Trophoblast cell (in vitro differentiated cells and primary cell): Measurements from ENCODE around the gene PGA3.

Source experiments
- DNase-seq, 2 donors: peaks; one replicate each; pipeline ENCODE4 v3.0.0-alpha.2; 2016
- H2AFZ ChIP-seq: 2 replicates; pipeline ENCODE4 v1.6.1; 2013; ENCODE audit warnings: low read length, moderate library complexity, mild to moderate bottlenecking; ENCODE audit not compliant: insufficient read depth, poor library complexity
- H2AK5ac ChIP-seq: 2 replicates; pipeline ENCODE4 v1.6.1; 2013; ENCODE audit warnings: mild to moderate bottlenecking, low read length
- H2BK120ac ChIP-seq: 2 replicates; pipeline ENCODE4 v1.6.1; 2013; ENCODE audit warnings: low read length, mild to moderate bottlenecking, moderate library complexity; ENCODE audit not compliant: insufficient read depth, poor library complexity
- H2BK12ac ChIP-seq: 2 replicates; pipeline ENCODE4 v1.6.1; 2013; ENCODE audit warnings: mild to moderate bottlenecking, low read length, moderate library complexity
- H2BK5ac ChIP-seq: 2 replicates; pipeline ENCODE4 v1.6.1; 2013; ENCODE audit warnings: low read length, low read depth, moderate library complexity, mild to moderate bottlenecking; ENCODE audit not compliant: poor library complexity
- H3K14ac ChIP-seq: 2 replicates; pipeline ENCODE4 v1.6.1; 2013; ENCODE audit warnings: mild to moderate bottlenecking, low read length
- H3K18ac ChIP-seq: 2 replicates; pipeline ENCODE4 v1.6.1; 2013; ENCODE audit warnings: mild to moderate bottlenecking, low read length
- H3K23ac ChIP-seq: 2 replicates; pipeline ENCODE4 v1.6.1; 2013; ENCODE audit warnings: low read length
- H3K27ac ChIP-seq: 2 replicates; pipeline ENCODE4 v1.5.1; 2013; ENCODE audit warnings: low read depth, mild to moderate bottlenecking, inconsistent platforms, low read length, moderate library complexity
- H3K27me3 ChIP-seq: 2 replicates; pipeline ENCODE4 v1.6.1; 2013; ENCODE audit warnings: inconsistent platforms, mild to moderate bottlenecking, low read length, moderate library complexity; ENCODE audit not compliant: insufficient read depth
- H3K36me3 ChIP-seq, 2 experiments: 1 replicate in 1 of 2; 2 replicates in 1 of 2; pipeline ENCODE4 v1.6.1; 2013; ENCODE audit warnings: low read length in 2 of 2, mild to moderate bottlenecking in 2 of 2, moderate library complexity in 1 of 2; ENCODE audit not compliant: insufficient read depth in 2 of 2, control insufficient read depth in 1 of 2
- H3K4ac ChIP-seq: 2 replicates; pipeline ENCODE4 v1.6.1; 2013; ENCODE audit warnings: low read depth, mild to moderate bottlenecking, low read length, moderate library complexity
- H3K4me1 ChIP-seq, 2 experiments: 1 replicate in 1 of 2; 2 replicates in 1 of 2; pipeline ENCODE4 v1.6.1; 2013; ENCODE audit warnings: low read length in 2 of 2, mild to moderate bottlenecking in 2 of 2, moderate library complexity in 1 of 2; ENCODE audit not compliant: insufficient read depth in 2 of 2, control insufficient read depth in 1 of 2
- H3K4me2 ChIP-seq: 2 replicates; pipeline ENCODE4 v1.6.1; 2013; ENCODE audit warnings: inconsistent platforms, mild to moderate bottlenecking, low read length, moderate library complexity
- H3K4me3 ChIP-seq: 2 replicates; pipeline ENCODE4 v1.5.1; 2013; ENCODE audit warnings: mild to moderate bottlenecking, low read depth, low read length, inconsistent platforms
- H3K79me1 ChIP-seq: one replicate; pipeline ENCODE4 v1.6.1; 2013; ENCODE audit warnings: low read length
- H3K79me2 ChIP-seq: 2 replicates; pipeline ENCODE4 v1.6.1; 2013; ENCODE audit warnings: low read length, mild to moderate bottlenecking; ENCODE audit not compliant: control insufficient read depth, insufficient read depth, poor library complexity
- H3K9ac ChIP-seq: 2 replicates; pipeline ENCODE4 v1.6.1; 2013; ENCODE audit warnings: mild to moderate bottlenecking, low read length
- H3K9me3 ChIP-seq: 2 replicates; pipeline ENCODE4 v1.6.1; 2013; ENCODE audit warnings: low read depth, mild to moderate bottlenecking, control low read depth, inconsistent platforms, low read length; ENCODE audit not compliant: insufficient read depth
- H4K12ac ChIP-seq: 2 replicates; pipeline ENCODE4 v1.6.1; 2013; ENCODE audit warnings: low read depth, mild to moderate bottlenecking, low read length, moderate library complexity
- H4K8ac ChIP-seq: 2 replicates; pipeline ENCODE4 v1.6.1; 2013; ENCODE audit warnings: low read depth, mild to moderate bottlenecking, low read length, moderate library complexity
- H4K91ac ChIP-seq: one replicate; pipeline ENCODE4 v1.6.1; 2013; ENCODE audit warnings: low read depth, mild to moderate bottlenecking, low read length, moderate library complexity
- WGBS: extraction: QIAGEN DNeasy Blood & Tissue Kit; methylation state at CpG from one replicate; pipeline ENCODE4 v1.1.7; 2013; ENCODE audit warnings: missing lambda C conversion rate; ENCODE audit not compliant: insufficient read length, insufficient coverage; ENCODE audit errors: extremely low coverage; 5-methylcytosine and 5-hydroxymethylcytosine counted together

PGA3 gene

DNA sequence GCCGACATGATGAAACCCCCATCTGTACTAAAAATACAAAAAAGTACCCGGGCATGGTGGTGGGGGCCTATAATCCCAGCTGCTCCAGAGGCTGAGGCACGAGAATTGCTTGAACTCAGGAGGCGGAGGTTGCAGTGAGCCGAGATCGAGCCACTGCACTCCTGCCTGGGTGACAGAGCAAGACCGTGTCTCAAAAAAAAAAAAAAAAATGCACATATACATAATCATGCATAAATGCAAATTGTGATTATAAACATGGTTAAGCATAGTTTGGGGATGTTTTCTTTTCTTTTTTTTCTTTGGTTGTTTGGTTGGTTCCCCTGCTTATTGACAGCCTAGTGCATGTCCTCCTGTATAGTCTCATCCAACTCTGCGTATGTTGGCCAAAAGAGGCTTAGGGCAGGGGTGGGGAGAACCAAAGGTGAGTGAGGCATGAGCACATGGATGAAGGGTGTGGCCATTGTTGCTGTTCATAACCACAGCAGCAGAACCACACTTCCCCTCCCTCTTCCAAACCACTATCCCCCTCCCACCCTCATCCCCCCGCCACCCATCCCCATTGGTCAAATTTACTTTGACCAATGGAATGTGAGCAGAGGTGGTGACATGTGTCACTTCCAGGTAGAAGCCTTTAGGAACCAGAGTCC, 35.1 kb upstream of the PGA3 start:
- peaks cover 4% of the 10 kb centered on the region for H3K9me3 ChIP-seq
- H3K36me3 ChIP-seq: no peaks in the 10 kb centered on the region
- DNase-seq: no peak
- no peak overlapping the region for H3K4ac ChIP-seq
- WGBS: 100% methylated on average over 1 of the region's 9 CpGs
- no peak overlapping the region for H3K14ac ChIP-seq
- H3K79me2 ChIP-seq: no peaks in the 10 kb centered on the region
- H4K91ac ChIP-seq: no peak overlapping the region
- H4K12ac ChIP-seq: no peak overlapping the region
- H2BK5ac ChIP-seq: no peak overlapping the region
- no peak overlapping the region for H2BK120ac ChIP-seq
- H3K18ac ChIP-seq: no peak overlapping the region
- H3K9ac ChIP-seq: no peak overlapping the region
- H2AFZ ChIP-seq: no peak overlapping the region
- no peak overlapping the region for H4K8ac ChIP-seq
- H3K27ac ChIP-seq: no peak overlapping the region
- H3K4me1 ChIP-seq: peaks cover 6 to 7% of the 10 kb centered on the region in 2 experiments
- H3K79me1 ChIP-seq: peaks cover 6% of the 10 kb centered on the region
- H2AK5ac ChIP-seq: no peak overlapping the region
- no peak overlapping the region for H3K23ac ChIP-seq
- no peak overlapping the region for H3K4me3 ChIP-seq
- no peak overlapping the region for H2BK12ac ChIP-seq
- H3K4me2 ChIP-seq: no peak overlapping the region
- H3K27me3 ChIP-seq: no peaks in the 10 kb centered on the region

DNA sequence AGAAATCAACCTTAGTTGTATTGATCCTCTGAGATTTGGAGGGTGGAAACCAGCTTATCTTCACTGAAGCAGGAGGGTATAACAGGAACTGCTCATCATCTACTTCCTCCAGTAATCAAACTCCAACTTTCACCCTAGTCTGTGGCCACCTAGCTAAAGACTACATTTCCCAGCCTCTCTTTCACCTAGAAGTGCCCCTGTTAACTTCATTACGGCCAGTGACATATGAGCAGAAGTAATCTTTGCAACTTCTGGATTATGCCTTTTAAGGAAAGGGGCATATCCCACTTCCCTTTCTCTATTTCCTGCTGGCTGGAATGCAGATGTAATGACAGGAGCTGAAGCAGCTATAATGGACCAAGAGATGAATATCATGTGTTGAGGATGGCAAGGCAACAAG, 34.5 kb upstream of the PGA3 start:
- H4K91ac ChIP-seq: no peak overlapping the region
- H3K36me3 ChIP-seq: no peaks in the 10 kb centered on the region
- no CpG with 5 or more reads among the region's 1 CpG for WGBS
- no peak overlapping the region for H3K4me2 ChIP-seq
- H3K27me3 ChIP-seq: no peaks in the 10 kb centered on the region
- H2BK120ac ChIP-seq: no peak overlapping the region
- H3K18ac ChIP-seq: no peak overlapping the region
- H4K12ac ChIP-seq: no peak overlapping the region
- H3K9me3 ChIP-seq: peaks cover 4% of the 10 kb centered on the region
- H3K14ac ChIP-seq: no peak overlapping the region
- H3K4me3 ChIP-seq: no peak overlapping the region
- H4K8ac ChIP-seq: no peak overlapping the region
- H3K9ac ChIP-seq: no peak overlapping the region
- H3K4ac ChIP-seq: no peak overlapping the region
- no peak for DNase-seq
- peaks cover 5% of the 10 kb centered on the region for H3K79me1 ChIP-seq
- H3K23ac ChIP-seq: no peak overlapping the region
- H2AK5ac ChIP-seq: no peak overlapping the region
- H3K27ac ChIP-seq: no peak overlapping the region
- no peaks in the 10 kb centered on the region for H3K79me2 ChIP-seq
- no peak overlapping the region for H2BK5ac ChIP-seq
- H2BK12ac ChIP-seq: no peak overlapping the region
- H2AFZ ChIP-seq: no peak overlapping the region
- peaks cover 6 to 7% of the 10 kb centered on the region in 2 experiments for H3K4me1 ChIP-seq

DNA sequence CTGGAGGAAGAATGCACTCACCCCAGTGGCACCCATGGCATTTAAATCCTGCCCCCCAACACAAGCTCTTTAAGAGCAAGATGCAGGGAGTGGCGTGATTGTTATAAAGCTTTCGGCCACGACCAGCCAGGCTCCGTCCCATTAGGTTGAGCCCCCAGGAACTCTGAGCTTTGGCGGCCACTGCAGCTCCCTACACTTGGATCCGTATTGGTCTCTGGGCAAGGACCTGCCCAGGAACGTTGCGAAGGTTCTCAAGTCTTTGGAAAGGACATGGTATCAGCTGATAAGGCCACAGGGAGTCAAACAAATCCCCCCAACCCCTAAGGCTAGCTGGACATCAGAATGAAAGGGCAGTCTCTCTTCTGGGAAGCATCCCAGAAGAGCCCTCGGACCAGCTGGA, 32.7 kb upstream of the PGA3 start:
- no peak overlapping the region for H3K14ac ChIP-seq
- peaks cover 4% of the 10 kb centered on the region for H3K9me3 ChIP-seq
- no peak overlapping the region for H3K27ac ChIP-seq
- no peak overlapping the region for H4K91ac ChIP-seq
- no peak overlapping the region for H3K4me2 ChIP-seq
- no peak for DNase-seq
- H3K4ac ChIP-seq: no peak overlapping the region
- H3K18ac ChIP-seq: no peak overlapping the region
- H4K8ac ChIP-seq: no peak overlapping the region
- H4K12ac ChIP-seq: no peak overlapping the region
- WGBS: no CpG with 5 or more reads among the region's 9 CpGs
- no peaks in the 10 kb centered on the region for H3K79me2 ChIP-seq
- H2AFZ ChIP-seq: no peak overlapping the region
- H3K9ac ChIP-seq: no peak overlapping the region
- no peak overlapping the region for H2BK12ac ChIP-seq
- no peak overlapping the region for H2AK5ac ChIP-seq
- no peak overlapping the region for H3K4me3 ChIP-seq
- no peaks in the 10 kb centered on the region for H3K4me1 ChIP-seq
- no peaks in the 10 kb centered on the region for H3K27me3 ChIP-seq
- no peak overlapping the region for H3K23ac ChIP-seq
- no peak overlapping the region for H2BK120ac ChIP-seq
- no peaks in the 10 kb centered on the region for H3K79me1 ChIP-seq
- no peaks in the 10 kb centered on the region for H3K36me3 ChIP-seq
- H2BK5ac ChIP-seq: no peak overlapping the region

- Histone ChIP-seq H3K23ac (no peak overlapping the region), H3K4me1 (no peaks in the 10 kb centered on the region), H3K9ac (no peak overlapping the region), H4K8ac (no peak overlapping the region), H3K14ac (no peak overlapping the region), H4K91ac (no peak overlapping the region), H3K4me2 (no peak overlapping the region), H2BK120ac (no peak overlapping the region), H3K9me3 (peaks cover 4% of the 10 kb centered on the region), H2BK5ac (no peak overlapping the region), H3K79me1 (no peaks in the 10 kb centered on the region), H2BK12ac (no peak overlapping the region), H2AFZ (no peak overlapping the region), H4K12ac (no peak overlapping the region), H3K4ac (no peak overlapping the region), H3K4me3 (no peak overlapping the region), H3K27me3 (no peaks in the 10 kb centered on the region), H3K27ac (no peak overlapping the region), H3K18ac (no peak overlapping the region), H3K79me2 (no peaks in the 10 kb centered on the region), H3K36me3 (no peaks in the 10 kb centered on the region), H2AK5ac (no peak overlapping the region)
- 100% methylated on average over 1 of the region's 3 CpGs for WGBS
- DNase-seq: no peak
These were observed 31.4 kb upstream of the PGA3 start for GRCh38 chr11:61171907-61172306.
